Activated T-helper 2 cell treated with anti-CD3 and anti-CD28 coated beads, Interferon-gamma antibody, Interleukin-2, Interleukin-4, amounts not matched to agents 10 μg/mL and 5 μg/mL and 100 μg/mL, durations not matched to agents 14 hours and 24 hours and 36 hours (primary cell): Measurements from ENCODE around the gene ASIC3. TPM values are rescaled to one million over a fixed set of nuclear protein-coding genes. Genes with fewer than 3 reads are reported as not detected.
A peak's percentile ranks its signal among the peaks of the same experiment; 100 is the strongest.

Experiments
- DNase-seq: peaks from one replicate; pipeline ENCODE4 v3.0.0; 2021; ENCODE audit warnings: low spot score
- H3K27ac Mint-ChIP-seq: one replicate; pipeline ENCODE4 v1.8.0; 2021; ENCODE audit warnings: mixed read lengths
- H3K27me3 Mint-ChIP-seq: one replicate; pipeline ENCODE4 v1.8.0; 2021; ENCODE audit warnings: low read depth, mixed read lengths
- H3K36me3 Mint-ChIP-seq: one replicate; pipeline ENCODE4 v1.8.0; 2021; ENCODE audit warnings: low read depth, mixed read lengths
- H3K4me1 Mint-ChIP-seq: one replicate; pipeline ENCODE4 v1.8.0; 2021; ENCODE audit warnings: low read depth, mixed read lengths
- H3K4me3 Mint-ChIP-seq: one replicate; pipeline ENCODE4 v1.8.0; 2021; ENCODE audit warnings: low read depth, mild to moderate bottlenecking, moderate library complexity, mixed read lengths
- H3K9me3 Mint-ChIP-seq: one replicate; pipeline ENCODE4 v1.8.0; 2021; ENCODE audit warnings: mixed read lengths
- intact Hi-C: fragments of 100-400 bp; cut with micrococcal nuclease; formaldehyde crosslinking; loops from one replicate; pipeline ENCODE4 v1.15.1; 2023
- total RNA-seq: library from RNA; stranded (reverse); gene quantifications from 2 replicates; pipeline ENCODE4 v1.2.3, GENCODE V29; 2022

The ASIC3 gene
- total RNA-seq, 1 donor from 2014 or later = 4.0 TPM

- no peak for DNase-seq
- Mint-ChIP-seq H3K36me3 (peaks cover 49% of the 10 kb centered on the region), H3K27me3 (no peaks in the 10 kb centered on the region), H3K27ac (no peak overlapping the region), H3K4me3 (no peak overlapping the region), H3K9me3 (no peaks in the 10 kb centered on the region), H3K4me1 (peaks cover 9% of the 10 kb centered on the region)
- intact Hi-C loops = no loop called here
These were observed 27.7 kb downstream of the ASIC3 start for GRCh38 chr7:151075978-151076426.

GRCh38 chr7:151076863-151077704 lies 28.8 kb downstream of the ASIC3 start:
- intact Hi-C loops = no loop called here
- Mint-ChIP-seq H3K36me3 (peaks cover 40% of the 10 kb centered on the region), H3K4me3 (no peak overlapping the region), H3K4me1 (peaks cover 10% of the 10 kb centered on the region), H3K9me3 (no peaks in the 10 kb centered on the region), H3K27ac (no peak overlapping the region), H3K27me3 (no peaks in the 10 kb centered on the region)
- no peak for DNase-seq

- H3K4me1 Mint-ChIP-seq = peaks cover 12% of the 10 kb centered on the region
- H3K27me3 Mint-ChIP-seq = no peaks in the 10 kb centered on the region
- H3K4me3 Mint-ChIP-seq = peak overlapping the region; percentile 49
- DNase-seq = no peak
- no peaks in the 10 kb centered on the region for H3K9me3 Mint-ChIP-seq
- intact Hi-C loops = no loop called here
- H3K27ac Mint-ChIP-seq = peak overlapping the region; percentile 24
- H3K36me3 Mint-ChIP-seq = peaks cover 40% of the 10 kb centered on the region
These were observed 29.4 kb downstream of the ASIC3 start for GRCh38 chr7:151077705-151078232.

- DNase-seq = no peak
- peaks cover 13% of the 10 kb centered on the region for H3K4me1 Mint-ChIP-seq
- H3K27me3 Mint-ChIP-seq = no peaks in the 10 kb centered on the region
- intact Hi-C loops = no loop called here
- H3K36me3 Mint-ChIP-seq = peaks cover 42% of the 10 kb centered on the region
- H3K4me3 Mint-ChIP-seq = peak overlapping the region; percentile 77
- no peaks in the 10 kb centered on the region for H3K9me3 Mint-ChIP-seq
- H3K27ac Mint-ChIP-seq = peak overlapping the region; percentile 24
These were observed 30.1 kb downstream of the ASIC3 start for GRCh38 chr7:151078233-151079040.

DNA sequence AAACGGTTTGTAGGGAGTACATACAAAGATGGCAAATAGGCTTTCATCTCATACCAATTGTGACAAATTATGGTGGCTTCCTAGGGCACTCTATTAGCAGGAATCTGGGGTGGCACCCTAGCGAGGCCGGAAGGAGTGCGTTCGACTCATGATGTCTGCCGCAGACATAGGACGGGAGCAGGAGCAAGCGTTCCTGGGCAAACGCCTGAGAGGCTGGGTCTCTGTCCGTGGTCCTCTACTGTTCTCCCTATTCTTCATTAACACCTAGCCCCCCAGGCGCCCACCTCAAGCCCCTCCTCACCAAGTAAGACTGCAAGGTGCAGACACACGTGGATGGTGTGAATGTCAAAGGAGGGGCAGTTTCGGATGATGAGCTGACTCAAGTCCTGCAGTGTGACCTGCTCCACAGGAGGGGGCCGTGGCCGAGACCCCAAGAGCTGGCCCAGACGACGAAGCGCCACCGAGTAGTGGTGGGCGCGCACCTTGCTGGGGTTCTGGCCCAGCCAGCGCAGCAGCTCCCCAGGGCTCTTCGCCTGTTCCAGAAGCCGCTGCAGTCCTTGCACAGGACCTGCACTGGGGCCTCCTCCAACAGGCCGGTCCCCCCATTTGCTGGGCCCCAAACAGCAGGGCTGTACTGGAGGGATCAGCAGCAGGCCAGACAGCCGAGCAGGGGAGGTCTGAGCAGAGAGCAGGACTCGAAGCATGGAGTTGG lies 31.0 kb downstream of the ASIC3 start:
- DNase-seq = no peak
- Mint-ChIP-seq H3K36me3 (peaks cover 36% of the 10 kb centered on the region), H3K27ac (no peak overlapping the region), H3K27me3 (no peaks in the 10 kb centered on the region), H3K9me3 (no peaks in the 10 kb centered on the region), H3K4me1 (peaks cover 15% of the 10 kb centered on the region), H3K4me3 (peak overlapping the region; percentile 82)
- intact Hi-C loops = no loop called here

- DNase-seq = no peak
- Mint-ChIP-seq H3K27me3 (peaks cover 4% of the 10 kb centered on the region), H3K27ac (peak overlapping the region; percentile 75), H3K4me3 (peak overlapping the region; percentile 82), H3K36me3 (peaks cover 33% of the 10 kb centered on the region), H3K9me3 (no peaks in the 10 kb centered on the region), H3K4me1 (peaks cover 20% of the 10 kb centered on the region)
- intact Hi-C loops = loop anchor here (1.0 to 10.0 kb wide), 2 partner anchors 22 to 145 kb away; partner anchors contain the start of gene ABCF2
These were observed 31.8 kb downstream of the ASIC3 start for GRCh38 chr7:151080067-151080521.

GRCh38 chr7:151080522-151081169 lies 32.3 kb downstream of the ASIC3 start, which contains the start of gene FASTK:
Gene FASTK (minus strand): TSS chr7:151080809. CDS start chr7:151080766, 43 bp downstream.
- peak; percentile 86 for DNase-seq
- Mint-ChIP-seq H3K4me1 (peaks cover 22% of the 10 kb centered on the region), H3K9me3 (no peaks in the 10 kb centered on the region), H3K27ac (peak within 1 kb of the TSS; percentile 75), H3K36me3 (peaks cover 30% of the 10 kb centered on the region), H3K4me3 (peak within 1 kb of the TSS; percentile 94), H3K27me3 (peaks cover 6% of the 10 kb centered on the region)
- intact Hi-C loops = loop anchor here (1.0 to 10.0 kb wide), 2 partner anchors 22 to 144 kb away; partner anchors contain the start of gene ABCF2

DNA sequence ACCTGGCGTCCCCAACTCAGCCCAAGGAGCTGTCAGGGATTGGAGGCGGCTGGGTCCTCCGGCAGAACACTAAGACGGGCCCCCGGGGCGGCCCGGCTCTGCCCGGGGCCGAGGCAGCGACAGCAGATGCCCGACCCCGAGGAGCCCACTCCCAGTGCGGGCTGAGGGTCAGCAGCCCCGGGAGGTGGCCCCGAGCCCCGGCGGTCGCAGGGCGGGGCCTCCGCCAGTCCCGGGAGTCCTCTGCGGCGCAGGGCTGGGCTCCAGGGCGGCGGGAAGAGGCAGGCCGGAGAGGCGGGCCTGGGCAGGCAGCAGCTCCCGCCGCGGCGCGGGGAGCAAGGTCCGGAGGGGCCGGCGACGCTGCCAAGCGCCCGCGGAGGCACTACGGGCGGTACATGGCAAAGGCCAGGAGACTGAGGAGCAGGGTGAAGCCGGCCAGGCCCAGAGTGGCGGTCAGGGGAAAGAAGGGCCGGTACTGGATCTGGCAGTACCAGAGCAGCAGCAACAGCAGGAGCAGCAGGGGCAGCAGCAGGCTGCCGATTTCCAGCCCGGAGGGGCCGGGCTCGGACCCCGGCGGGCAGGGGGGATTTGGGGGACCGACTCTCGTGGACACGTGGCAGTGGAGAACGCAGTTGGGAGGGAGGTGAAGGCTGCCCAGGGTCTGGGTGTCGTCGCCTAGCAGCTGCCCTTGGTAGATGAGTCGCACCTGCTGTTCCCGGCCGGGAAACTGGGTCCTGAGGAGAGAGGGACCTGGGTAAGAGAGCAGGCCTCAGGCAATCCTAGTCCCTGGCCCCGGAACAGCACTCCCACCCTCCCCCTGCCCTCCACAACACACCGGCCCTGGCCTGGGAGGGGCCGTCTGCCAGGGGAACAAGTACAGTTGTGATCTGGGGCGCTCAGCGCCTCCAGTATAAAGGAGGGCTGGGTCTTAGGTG lies 33.1 kb downstream of the ASIC3 start:
- Mint-ChIP-seq H3K4me1 (peaks cover 22% of the 10 kb centered on the region), H3K27ac (no peak overlapping the region), H3K9me3 (no peaks in the 10 kb centered on the region), H3K27me3 (peaks cover 6% of the 10 kb centered on the region), H3K4me3 (peak overlapping the region; percentile 94), H3K36me3 (peaks cover 22% of the 10 kb centered on the region)
- intact Hi-C loops = loop anchor here (10.0 kb wide), 1 partner anchor 143 kb away; the partner anchor contains the start of gene ABCF2
- DNase-seq = no peak

- Mint-ChIP-seq H3K4me1 (peaks cover 22% of the 10 kb centered on the region), H3K4me3 (peak overlapping the region; percentile 94), H3K27me3 (peaks cover 6% of the 10 kb centered on the region), H3K36me3 (peaks cover 21% of the 10 kb centered on the region), H3K9me3 (no peaks in the 10 kb centered on the region), H3K27ac (peak overlapping the region; percentile 86)
- no peak for DNase-seq
- intact Hi-C loops = loop anchor here (1.0 to 10.0 kb wide), 2 partner anchors 54 to 142 kb away; partner anchors contain the start of genes ABCB8 and ABCF2
These were observed 34.1 kb downstream of the ASIC3 start for GRCh38 chr7:151082141-151083070.
